Measurements from ENCODE around the gene HS3ST2.

DNA sequence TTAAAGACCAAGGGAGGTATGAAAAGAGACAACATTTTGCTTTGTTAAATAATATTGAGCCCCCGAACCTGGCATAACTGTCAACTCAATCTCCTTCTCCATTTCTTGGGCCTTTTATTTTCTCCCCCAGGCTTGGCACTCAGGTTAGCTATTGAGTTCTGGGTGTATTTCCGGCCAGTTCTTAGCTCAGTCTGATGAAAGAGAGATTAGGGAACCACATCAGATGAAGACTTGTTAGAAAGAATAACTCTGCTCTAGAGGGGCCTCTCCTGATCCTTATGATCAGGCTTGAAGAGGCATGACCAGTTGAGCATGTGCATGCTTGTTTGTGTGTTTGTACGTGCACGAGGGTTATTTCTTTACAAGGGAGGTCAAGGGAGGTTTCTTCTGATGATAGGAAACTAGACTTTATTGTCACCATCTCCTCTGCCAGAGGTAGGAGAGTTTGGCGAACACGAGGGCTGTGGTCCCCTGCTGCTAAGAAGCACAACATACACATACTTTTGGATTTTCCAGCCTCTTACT, 29.2 kb upstream of the HS3ST2 start:
- TF ChIP-seq, protein P1, sequence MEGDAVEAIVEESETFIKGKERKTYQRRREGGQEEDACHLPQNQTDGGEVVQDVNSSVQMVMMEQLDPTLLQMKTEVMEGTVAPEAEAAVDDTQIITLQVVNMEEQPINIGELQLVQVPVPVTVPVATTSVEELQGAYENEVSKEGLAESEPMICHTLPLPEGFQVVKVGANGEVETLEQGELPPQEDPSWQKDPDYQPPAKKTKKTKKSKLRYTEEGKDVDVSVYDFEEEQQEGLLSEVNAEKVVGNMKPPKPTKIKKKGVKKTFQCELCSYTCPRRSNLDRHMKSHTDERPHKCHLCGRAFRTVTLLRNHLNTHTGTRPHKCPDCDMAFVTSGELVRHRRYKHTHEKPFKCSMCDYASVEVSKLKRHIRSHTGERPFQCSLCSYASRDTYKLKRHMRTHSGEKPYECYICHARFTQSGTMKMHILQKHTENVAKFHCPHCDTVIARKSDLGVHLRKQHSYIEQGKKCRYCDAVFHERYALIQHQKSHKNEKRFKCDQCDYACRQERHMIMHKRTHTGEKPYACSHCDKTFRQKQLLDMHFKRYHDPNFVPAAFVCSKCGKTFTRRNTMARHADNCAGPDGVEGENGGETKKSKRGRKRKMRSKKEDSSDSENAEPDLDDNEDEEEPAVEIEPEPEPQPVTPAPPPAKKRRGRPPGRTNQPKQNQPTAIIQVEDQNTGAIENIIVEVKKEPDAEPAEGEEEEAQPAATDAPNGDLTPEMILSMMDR (conservative IDR thresholded peaks at IDR 0.05; ENCODE audit: low read depth, low read length): no peak
- no peak for TF ChIP-seq EZH2 (IDR thresholded peaks at IDR 0.05; ENCODE audit: borderline replicate concordance, low read depth, low read length, poor library complexity, severe bottlenecking)
